Choroid plexus epithelial cell (primary cell): ENCODE results near the gene ABAT.

Experiments
- DNase-seq: peaks from one replicate; pipeline ENCODE4 v3.0.0-alpha.2; 2010; ENCODE audit warnings: low read depth
- H3K4me3 ChIP-seq: 2 replicates; pipeline ENCODE4 v1.5.1; 2011; ENCODE audit warnings: low read depth, mild to moderate bottlenecking, control low read depth, low read length, moderate library complexity
- TF ChIP-seq, protein P1 (sequence below): conservative IDR thresholded peaks from 2 replicates; pipeline ENCODE4 v1.5.1; 2011; ENCODE audit warnings: low read depth, mild to moderate bottlenecking, control low read depth, inconsistent platforms, low read length, moderate library complexity

ABAT gene

DNA sequence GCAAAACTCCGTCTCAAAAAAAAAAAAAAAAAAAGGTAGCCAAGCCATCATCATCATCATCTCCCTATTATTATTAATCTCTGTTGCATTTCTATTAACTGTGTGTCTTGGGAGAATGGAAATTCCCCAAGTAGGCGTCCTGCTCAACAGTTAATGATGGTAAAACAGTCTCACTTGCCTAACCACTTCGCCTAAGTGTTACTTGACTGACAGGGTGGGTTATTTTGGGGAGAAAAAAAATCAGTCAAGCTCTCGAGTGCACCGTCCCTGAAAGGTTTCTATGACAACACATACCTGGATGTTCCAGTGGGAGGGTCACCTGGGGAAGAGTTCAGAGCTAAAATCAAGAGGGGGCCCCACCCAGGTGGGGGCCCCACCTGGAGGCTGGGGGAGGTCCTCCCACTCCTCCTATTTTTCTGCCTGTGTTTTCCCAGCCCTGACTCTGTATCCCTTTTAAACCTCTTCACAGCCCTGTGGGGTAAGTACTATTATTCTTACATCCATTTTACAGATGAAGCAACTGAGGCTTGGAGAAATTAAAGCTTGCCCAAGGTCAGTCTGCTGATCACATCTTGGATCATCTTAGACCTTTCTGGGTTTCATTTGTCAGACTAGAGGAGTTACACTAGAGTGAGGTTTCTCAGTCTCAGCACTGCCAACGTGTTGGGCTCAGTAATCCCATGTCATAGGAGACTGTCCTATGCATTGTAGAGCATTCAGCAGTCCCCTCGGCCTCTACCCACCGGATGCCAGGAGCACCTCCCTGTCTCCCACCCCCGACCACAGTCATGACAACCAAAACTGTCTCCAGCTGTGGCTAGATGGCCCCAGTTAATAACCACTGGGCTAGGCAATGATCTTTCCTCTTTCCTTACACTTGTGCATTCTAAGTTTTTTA, 11.0 kb upstream of the ABAT start:
- DNase-seq = no peak
- no peak overlapping the region for H3K4me3 ChIP-seq
- TF ChIP-seq, protein P1, sequence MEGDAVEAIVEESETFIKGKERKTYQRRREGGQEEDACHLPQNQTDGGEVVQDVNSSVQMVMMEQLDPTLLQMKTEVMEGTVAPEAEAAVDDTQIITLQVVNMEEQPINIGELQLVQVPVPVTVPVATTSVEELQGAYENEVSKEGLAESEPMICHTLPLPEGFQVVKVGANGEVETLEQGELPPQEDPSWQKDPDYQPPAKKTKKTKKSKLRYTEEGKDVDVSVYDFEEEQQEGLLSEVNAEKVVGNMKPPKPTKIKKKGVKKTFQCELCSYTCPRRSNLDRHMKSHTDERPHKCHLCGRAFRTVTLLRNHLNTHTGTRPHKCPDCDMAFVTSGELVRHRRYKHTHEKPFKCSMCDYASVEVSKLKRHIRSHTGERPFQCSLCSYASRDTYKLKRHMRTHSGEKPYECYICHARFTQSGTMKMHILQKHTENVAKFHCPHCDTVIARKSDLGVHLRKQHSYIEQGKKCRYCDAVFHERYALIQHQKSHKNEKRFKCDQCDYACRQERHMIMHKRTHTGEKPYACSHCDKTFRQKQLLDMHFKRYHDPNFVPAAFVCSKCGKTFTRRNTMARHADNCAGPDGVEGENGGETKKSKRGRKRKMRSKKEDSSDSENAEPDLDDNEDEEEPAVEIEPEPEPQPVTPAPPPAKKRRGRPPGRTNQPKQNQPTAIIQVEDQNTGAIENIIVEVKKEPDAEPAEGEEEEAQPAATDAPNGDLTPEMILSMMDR = no peak

DNA sequence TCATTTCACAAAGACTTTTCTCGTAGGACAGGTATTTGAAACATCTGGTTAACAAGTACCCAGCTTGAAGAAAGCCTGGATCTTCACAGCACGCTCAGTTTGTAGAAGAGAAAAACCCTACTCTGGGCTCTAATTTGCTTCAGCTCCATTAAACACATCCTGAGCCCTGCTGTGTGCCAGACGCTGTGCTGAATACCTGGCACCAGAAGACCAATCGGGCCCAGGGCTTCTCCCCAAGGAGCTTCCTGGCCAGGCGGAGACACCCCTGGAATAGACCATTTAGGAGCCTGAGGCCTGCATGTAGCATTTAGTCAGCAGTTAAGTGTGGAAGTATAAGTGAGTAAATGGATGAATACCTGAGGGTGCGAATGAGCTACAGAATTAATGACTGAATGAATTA, 8.9 kb upstream of the ABAT start:
- H3K4me3 ChIP-seq = no peak overlapping the region
- DNase-seq = no peak
- TF ChIP-seq, protein P1 = no peak

DNA sequence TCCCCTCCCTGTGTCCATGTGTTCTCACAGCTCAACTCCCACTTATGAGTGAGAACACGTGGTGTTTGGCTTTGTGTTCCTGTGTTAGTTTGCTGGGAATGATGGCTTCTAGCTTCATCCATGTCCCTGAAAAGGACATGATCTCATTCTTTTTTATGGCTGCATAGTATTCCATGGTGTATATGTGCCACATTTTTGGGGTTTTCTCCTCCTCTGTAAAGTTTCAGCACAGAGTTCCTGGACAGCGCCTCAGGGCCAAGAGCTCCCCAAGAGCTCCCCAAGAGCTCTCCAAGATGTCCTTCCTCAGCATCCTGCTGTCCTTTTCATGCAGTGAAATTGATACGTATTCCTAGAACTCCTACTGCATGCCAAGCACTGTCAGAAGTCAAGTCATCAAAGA, 6.9 kb upstream of the ABAT start:
- TF ChIP-seq, protein P1 = no peak
- no peak for DNase-seq
- H3K4me3 ChIP-seq = no peak overlapping the region

DNA sequence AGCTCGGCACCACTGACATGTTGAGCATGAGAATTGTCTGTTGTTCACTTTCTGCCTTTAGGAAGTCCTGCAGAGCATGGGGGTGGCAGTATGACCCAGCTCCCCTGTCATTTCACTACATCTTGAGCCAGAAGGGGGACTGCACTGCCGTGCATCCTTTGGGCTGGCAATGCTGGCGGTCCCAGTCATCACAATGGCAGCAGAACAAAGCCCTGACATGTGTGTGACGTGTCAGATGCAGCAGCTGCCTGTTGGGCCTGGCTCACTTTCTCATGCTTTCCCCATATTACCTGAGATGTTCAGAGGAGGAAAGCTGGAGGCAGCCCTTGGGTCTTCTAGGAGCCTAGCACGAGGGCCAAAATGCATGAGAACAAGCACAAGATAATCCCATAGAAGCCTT, 6.3 kb upstream of the ABAT start:
- TF ChIP-seq, protein P1 = no peak
- no peak for DNase-seq
- no peak overlapping the region for H3K4me3 ChIP-seq

DNA sequence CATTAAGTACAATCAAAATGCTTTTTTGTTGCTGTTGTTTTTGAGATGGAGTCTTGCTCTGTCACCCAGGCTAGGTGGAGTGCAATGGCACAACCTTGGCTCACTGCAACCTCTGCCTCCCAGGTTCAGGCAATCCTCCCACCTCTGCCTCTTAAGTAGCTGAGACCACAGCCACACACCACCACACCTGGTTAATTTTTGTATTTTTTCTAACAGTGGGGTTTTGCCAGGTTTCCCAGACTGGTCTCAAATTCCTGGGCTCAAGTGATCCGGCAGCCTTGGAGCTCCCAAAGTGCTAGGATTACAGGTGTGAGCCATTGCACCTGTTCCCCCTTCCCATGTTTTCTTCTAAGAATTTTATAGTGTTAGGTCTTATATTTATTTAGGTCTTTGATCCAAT, 4.9 kb upstream of the ABAT start:
- TF ChIP-seq, protein P1 = no peak
- H3K4me3 ChIP-seq = no peak overlapping the region
- no peak for DNase-seq

DNA sequence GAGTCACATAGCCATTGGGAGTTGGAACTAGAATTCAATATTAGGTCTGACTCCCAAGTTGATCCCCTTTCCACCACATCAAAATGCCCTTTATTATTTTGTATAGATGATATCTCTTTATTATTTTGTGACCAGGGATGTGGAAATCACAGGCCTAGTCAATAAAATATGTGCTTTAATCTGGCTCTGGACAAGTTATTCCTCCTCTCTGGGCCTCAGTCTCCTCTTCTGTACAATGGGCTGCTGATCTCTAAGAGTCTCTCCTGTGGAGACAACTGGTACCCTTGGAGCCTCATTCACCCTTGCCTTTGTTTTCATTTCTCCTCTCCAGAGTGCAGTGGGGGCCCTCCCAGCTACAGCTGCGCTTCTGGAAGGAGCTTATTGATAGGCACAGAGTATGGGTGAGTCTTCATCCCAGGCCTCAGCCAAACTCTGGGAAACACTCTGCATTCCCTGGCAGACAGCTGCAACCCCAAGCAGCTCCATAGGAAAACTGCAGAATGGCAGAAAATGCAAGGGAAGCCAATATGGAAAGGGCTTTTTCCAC, 4.3 kb upstream of the ABAT start:
- H3K4me3 ChIP-seq = no peak overlapping the region
- DNase-seq = no peak
- TF ChIP-seq, protein P1 = no peak
